ENCODE results near the gene RSAD1. TPM values are rescaled to one million over a fixed set of nuclear protein-coding genes. Genes with fewer than 3 reads are reported as not detected.

The RSAD1 gene
- total RNA-seq: 19.0 and 29.2 TPM in 2 replicates

GRCh38 chr17:50478391-50479381 lies at the start of gene RSAD1:
Gene RSAD1, plus strand, starts transcription at chr17:50478860. Its CDS starts 25 bp downstream, at chr17:50478885.

GRCh38 chr17:50468304-50469207 lies 10.1 kb upstream of the RSAD1 start, which contains the start of gene CHAD:
Gene CHAD, minus strand, starts transcription at chr17:50468880. Its CDS starts 67 bp downstream, at chr17:50468813.

GRCh38 chr17:50507871-50508572 lies 29.4 kb downstream of the RSAD1 start, which contains the start of gene MYCBPAP:
Gene MYCBPAP, plus strand, starts transcription at chr17:50508439. Its CDS starts 236 bp downstream, at chr17:50508675.

GRCh38 chr17:50532452-50533024 lies 53.9 kb downstream of the RSAD1 start, which contains the start of gene EPN3:
Gene EPN3, plus strand, starts transcription at chr17:50532735. Its CDS starts 3,822 bp downstream, at chr17:50536557.

Other genes starting within 250 kb of the RSAD1 start
- not detected in 2 replicates for gene TMEM92, start 204.4 kb upstream of the RSAD1 start, total RNA-seq
- gene XYLT2, start 132.7 kb upstream of the RSAD1 start, total RNA-seq: 54.9 and 112 TPM in 2 replicates
- gene MRPL27, start 105.7 kb upstream of the RSAD1 start, total RNA-seq: 63.6 and 65.9 TPM in 2 replicates
- 0.66 and 12.0 TPM in 2 replicates for gene EME1, start 105.6 kb upstream of the RSAD1 start, total RNA-seq
- gene LRRC59, start 81.3 kb upstream of the RSAD1 start, total RNA-seq: 304 and 332 TPM in 2 replicates
- 11.0 and 40.3 TPM in 2 replicates for gene ACSF2, start 52.6 kb upstream of the RSAD1 start, total RNA-seq
- gene CHAD, start 10.0 kb upstream of the RSAD1 start, total RNA-seq: not detected in 2 replicates
- 0.14 and 0.44 TPM in 2 replicates for gene MYCBPAP, start 29.6 kb downstream of the RSAD1 start, total RNA-seq
- gene EPN3, start 53.9 kb downstream of the RSAD1 start, total RNA-seq: not detected in 2 replicates
- 87.2 and 99.6 TPM in 2 replicates for gene SPATA20, start 68.3 kb downstream of the RSAD1 start, total RNA-seq
- under 0.01 and 0.14 TPM in 2 replicates for gene CACNA1G, start 81.9 kb downstream of the RSAD1 start, total RNA-seq
- 31.1 and 85.8 TPM in 2 replicates for gene ABCC3, start 156.0 kb downstream of the RSAD1 start, total RNA-seq
- 35.2 and 63.3 TPM in 2 replicates for gene ANKRD40, start 229.1 kb downstream of the RSAD1 start, total RNA-seq
- 14.2 and 16.6 TPM in 2 replicates for gene LUC7L3, start 240.7 kb downstream of the RSAD1 start, total RNA-seq

All from placental pericyte (primary cell).